ENCODE data around the gene PKD1.
"Not testable (repeated sequence)": the region's sequence is repeated elsewhere in the genome, so short reads cannot be mapped to it uniquely, and the experiment has no call there.

PKD1 gene

DNA sequence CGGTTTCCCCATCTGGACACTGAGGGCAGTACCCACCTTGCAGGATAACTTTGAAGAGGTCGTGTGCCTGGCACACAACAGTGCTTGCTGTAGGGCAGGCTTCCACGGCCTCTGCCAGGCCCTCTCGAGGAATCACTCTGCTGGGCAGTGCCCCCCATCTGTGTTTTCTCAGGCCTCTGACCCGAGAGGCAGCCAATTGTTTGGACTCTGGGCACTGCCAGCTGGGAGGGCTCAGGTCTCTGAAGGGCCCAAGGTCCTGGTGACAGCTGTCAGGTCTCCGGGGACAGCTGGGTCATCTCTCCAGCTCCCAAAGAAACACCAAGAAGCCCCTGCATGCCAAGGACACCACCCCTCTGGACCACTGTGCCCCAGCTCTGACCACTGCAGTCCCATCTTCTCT, 11.7 kb upstream of the PKD1 start:
- DNase-seq (ENCODE audit: low read depth) = no peak
- no peak overlapping the region for H3K4me3 ChIP-seq (ENCODE audit: low read length)
- TF ChIP-seq, protein P1, sequence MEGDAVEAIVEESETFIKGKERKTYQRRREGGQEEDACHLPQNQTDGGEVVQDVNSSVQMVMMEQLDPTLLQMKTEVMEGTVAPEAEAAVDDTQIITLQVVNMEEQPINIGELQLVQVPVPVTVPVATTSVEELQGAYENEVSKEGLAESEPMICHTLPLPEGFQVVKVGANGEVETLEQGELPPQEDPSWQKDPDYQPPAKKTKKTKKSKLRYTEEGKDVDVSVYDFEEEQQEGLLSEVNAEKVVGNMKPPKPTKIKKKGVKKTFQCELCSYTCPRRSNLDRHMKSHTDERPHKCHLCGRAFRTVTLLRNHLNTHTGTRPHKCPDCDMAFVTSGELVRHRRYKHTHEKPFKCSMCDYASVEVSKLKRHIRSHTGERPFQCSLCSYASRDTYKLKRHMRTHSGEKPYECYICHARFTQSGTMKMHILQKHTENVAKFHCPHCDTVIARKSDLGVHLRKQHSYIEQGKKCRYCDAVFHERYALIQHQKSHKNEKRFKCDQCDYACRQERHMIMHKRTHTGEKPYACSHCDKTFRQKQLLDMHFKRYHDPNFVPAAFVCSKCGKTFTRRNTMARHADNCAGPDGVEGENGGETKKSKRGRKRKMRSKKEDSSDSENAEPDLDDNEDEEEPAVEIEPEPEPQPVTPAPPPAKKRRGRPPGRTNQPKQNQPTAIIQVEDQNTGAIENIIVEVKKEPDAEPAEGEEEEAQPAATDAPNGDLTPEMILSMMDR (conservative IDR thresholded peaks at IDR 0.05; ENCODE audit: low read depth, low read length) = no peak

DNA sequence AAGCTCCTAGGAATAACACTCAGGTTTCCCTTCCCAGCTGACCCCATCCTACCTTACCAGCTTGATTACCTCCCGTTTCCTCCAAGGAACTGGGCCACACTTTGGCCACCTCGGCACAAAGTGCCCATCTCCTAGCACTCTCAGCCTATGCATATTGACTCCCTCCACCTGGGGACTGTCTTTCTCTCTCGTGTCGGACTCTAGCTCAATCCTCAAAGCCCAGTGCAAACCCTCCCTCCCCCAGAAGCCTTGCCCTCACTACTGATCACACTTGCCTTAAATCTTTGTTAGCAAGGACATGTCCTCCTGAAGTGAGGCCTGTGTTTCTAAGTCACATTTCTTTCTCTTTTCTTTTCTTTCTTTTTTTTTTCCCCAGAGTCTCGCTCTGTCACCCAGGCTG, 10.1 kb upstream of the PKD1 start:
- TF ChIP-seq, protein P1 (conservative IDR thresholded peaks at IDR 0.05; ENCODE audit: low read depth, low read length) = no peak
- H3K4me3 ChIP-seq (ENCODE audit: low read length) = no peak overlapping the region

DNA sequence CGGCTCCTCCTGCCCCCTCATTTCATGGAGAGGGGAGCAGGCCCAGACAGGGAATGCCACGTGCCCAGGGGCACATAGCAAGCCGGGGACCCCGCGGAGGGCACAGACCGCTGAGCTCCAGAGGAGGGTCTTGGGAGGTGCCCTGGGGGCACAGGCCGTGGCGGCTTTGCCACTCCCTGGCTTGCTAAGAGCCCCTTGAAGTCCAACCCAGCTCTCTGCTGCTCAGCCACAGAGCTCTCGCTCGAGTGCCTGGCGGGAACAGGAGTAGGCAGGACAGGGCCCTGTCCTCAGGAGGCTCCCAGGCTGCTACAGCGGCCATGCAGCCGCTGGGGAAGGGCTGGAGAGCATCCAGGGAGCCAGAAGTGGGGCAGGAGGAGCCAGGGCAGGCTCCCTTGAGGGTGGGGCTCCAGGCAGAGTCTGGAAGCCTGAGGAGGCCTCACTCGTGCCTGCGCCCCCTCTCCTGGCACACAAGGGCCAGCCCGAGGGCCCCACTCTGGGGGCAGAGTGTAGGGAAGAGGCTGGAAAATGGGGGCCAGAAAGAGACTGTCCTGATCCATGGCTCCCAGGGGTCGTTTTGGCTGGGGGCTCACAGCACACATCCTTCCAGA, 8.3 kb upstream of the PKD1 start:
- DNase-seq (ENCODE audit: low read depth) = no peak
- no peak overlapping the region for H3K4me3 ChIP-seq (ENCODE audit: low read length)
- TF ChIP-seq, protein P1 (conservative IDR thresholded peaks at IDR 0.05; ENCODE audit: low read depth, low read length) = no peak

More for the DNA sequence above, 10.1 kb upstream of the PKD1 start:
- no peak for DNase-seq (ENCODE audit: low read depth)

DNA sequence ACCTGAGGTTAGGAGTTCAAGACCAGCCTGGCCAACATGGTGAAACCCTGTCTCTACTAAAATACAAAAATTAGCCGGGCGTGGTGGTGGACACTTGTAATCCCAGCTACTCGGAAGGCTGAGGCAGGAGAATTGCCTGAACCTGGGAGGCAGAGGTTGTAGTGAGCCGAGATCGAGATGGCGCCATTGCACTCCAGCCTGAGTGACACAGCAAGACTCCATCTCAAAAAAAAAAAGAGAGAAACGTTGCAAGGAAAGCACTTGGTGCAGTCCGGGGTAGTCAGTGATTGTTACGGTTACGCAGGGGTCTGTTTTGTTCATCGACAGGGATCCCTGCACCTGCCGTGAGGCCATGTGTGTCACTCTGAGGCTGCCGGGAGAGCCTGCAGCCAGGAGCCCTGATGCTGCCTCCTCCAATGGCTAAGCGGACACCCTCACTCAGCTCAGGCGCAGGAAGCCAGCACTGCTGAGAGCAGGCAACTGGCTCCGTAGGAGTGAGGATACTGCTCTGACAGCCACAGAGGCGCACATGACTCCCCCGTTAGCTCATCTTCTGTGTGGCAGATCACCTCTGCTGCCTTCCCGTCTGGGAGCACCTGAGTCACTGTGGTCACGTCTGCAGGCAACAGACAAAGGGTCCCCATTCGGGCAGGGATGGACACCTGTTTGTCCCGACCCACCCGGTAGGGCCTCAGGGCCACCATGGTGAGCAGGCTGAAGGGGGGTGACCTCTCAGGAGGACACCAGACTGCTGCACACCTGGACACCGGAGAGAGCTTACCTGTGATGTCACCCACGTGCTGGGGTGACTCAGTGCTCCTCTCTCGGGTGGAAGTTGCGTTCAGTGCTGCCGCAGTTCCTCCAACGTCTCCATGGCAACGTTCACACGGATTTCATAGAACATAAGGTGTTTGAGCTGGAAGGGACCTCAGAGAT, 7.5 kb upstream of the PKD1 start:
- DNase-seq (ENCODE audit: low read depth) = no peak
- TF ChIP-seq, protein P1 (conservative IDR thresholded peaks at IDR 0.05; ENCODE audit: low read depth, low read length) = no peak
- no peak overlapping the region for H3K4me3 ChIP-seq (ENCODE audit: low read length)

DNA sequence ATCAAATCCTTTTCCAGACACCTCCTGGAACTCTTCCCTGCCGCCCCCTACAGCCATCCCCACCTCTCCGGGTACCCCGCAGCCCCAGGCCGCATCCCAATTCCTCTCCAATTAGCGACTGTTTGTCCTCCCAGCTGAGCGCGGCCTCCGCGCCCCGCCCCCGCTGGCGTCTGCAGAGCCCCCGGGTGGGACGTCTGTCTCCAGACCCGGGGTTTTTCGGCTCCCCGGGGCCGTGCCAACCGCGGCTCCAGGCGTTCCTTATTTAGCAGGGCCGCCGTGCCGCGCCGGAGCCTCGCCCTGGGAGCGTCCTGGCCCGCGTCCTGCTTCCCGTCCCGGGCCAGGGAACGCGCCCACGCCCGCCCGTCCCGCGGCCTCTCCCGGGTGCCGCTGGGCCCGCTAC, 627 bp downstream of the PKD1 start:
- not testable (repeated sequence) for DNase-seq (ENCODE audit: low read depth)
- H3K4me3 ChIP-seq (ENCODE audit: low read length) = peak overlapping the region; percentile 46

DNA sequence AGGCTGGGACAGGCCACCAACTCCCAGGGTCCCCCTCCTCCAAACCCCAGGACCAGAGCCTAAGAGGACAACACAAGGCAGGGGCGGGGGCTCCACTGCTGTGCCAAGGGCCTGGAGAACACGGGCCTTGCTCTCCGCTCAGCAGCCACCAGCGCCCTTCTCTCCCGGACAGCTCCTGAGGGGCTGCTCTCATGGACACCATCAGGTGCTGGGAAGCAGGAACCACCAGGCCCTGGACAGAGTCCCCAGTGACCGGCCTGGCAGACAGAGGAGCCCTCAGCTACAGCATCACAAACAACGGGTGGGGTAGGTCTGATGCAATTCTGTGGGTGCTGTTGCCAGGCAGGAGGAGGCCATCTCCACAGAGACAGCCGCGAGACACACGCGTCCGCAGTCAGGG, 1.9 kb downstream of the PKD1 start:
- DNase-seq (ENCODE audit: low read depth); H3K4me3 ChIP-seq (ENCODE audit: low read length): not testable (repeated sequence)

DNA sequence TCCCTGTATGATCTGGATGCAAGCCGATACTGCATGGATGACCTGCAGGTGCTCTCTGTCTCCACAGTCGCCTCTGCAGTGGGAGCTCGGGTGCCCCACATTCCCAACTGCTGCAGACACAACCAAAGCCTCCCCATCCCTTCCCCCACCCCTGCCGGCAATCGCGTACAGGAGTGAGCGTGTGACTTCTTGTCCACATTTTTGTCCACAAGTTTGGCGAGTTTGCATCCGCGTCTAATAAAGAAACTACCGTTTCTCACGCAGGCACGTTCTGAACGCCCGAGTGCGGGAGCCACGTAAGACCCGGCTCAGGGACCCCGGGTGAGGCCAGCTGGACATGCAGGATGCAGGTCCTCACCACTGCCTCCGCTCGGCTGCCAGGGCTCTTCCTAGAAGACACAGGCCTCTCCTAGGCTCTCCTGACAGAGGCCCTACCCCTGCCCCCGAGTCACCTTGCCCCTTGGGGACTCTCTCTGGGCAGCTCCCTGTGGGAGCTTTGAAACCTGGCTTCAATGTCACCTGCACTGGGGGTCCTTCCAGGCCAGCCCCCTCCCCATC, 5.7 kb downstream of the PKD1 start:
- DNase-seq (ENCODE audit: low read depth) = not testable (repeated sequence)

DNA sequence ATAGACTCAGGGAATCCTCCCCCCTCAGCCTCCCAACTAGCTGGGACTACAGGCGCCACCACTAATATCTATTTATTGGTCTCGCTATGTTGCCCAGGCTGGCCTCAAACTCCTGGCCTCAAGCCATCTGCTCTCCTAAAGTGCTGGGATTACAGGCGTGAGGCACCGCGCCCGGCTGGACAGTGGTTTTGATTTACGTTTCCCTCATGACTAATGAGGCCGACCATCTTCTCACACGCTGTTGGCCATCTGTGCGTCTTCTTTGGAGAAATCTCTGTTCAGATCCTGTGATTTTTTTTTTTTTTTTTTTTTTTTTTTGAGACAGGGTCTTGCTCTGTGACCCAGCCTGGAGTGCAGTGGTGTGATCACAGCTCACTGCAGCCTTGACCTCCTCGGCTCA, 6.4 kb downstream of the PKD1 start:
- not testable (repeated sequence) for H3K4me3 ChIP-seq (ENCODE audit: low read length); DNase-seq (ENCODE audit: low read depth)

More for the DNA sequence above, 5.7 kb downstream of the PKD1 start:
- not testable (repeated sequence) for H3K4me3 ChIP-seq (ENCODE audit: low read length)

DNA sequence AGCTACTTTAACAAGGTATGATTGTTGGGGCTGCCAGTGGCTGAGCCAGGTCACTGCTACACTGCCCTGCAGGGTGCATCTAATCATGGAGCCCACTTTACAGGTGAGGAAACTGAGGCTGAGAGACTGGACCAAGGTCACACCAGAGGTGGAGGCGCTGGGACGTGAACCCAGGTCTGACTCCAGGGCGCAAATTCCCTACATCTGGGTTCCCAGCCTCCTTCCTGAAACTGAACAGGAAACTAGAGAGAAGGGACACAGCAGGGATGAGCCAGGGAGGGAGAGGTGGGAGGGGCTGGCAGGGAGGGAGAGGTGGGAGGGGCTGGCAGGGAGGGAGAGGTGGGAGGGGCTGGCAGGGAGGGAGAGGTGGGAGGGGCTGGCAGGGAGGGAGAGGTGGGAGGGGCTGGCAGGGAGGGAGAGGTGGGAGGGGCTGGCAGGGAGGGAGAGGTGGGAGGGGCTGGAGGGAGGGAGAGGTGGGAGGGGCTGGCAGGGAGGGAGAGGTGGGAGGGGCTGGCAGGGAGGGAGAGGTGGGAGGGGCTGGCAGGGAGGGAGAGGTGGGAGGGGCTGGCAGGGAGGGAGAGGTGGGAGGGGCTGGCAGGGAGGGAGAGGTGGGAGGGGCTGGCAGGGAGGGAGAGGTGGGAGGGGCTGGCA, 7.9 kb downstream of the PKD1 start:
- not testable (repeated sequence) for DNase-seq (ENCODE audit: low read depth); H3K4me3 ChIP-seq (ENCODE audit: low read length)

DNA sequence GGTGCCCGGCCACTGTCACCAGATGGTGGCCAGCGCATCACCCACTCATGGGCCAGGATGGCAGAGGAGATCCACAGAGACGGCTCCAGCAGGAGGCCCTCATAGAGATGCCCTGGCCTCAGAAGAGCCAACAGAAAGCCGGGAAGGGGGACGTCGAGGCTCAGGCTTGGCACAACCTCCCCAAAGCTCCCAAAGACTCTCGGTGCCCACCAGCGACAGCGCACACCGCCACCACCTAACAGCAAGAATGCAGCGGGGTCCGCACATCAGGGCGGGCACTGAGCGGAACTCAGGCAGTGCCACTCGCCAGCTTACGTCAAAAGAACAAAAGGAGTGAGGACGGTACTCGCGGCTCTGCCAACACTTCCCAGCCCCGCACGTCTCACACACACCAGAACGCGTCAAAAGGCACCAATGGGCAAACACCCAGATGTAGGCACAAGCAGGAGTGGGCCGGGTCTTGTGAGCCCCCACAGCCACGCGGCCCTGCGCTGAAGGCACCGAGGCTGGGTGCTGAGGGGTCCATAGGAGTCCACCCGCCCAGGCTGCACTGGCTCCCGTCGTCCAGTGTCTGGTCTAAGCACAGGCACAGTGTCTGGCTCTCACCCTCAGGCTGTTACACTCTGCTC, 8.7 kb downstream of the PKD1 start:
- H3K4me3 ChIP-seq (ENCODE audit: low read length); DNase-seq (ENCODE audit: low read depth): not testable (repeated sequence)

DNA sequence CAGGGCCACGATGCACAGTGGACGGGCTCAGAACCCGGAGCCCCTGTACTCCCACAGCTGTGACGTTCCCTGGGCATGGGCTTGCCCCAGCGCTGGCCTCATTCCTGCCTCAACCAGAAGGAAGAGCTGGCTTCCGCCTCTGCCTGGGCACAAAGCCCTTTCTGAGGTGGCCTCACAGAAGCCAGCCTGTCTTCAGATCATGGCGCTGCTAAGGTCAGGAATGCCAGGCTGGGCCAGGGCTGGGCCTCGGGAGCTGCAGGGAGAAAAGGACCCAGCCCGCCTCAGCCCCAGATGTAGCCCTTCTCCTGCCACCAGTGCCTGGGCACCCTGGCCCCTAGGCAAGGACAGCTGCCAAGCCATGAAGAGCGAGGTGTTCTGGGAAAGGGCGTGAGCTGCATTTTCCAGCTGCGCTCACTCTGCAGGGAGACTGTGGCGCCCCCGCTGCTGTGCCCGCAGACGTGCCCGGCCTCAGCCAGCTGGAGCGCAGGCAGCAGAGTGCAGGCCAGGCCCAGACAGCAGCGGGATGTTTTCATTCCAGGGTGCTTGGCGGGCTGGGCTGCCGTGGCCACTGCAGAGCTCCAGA, 9.4 kb downstream of the PKD1 start:
- H3K4me3 ChIP-seq (ENCODE audit: low read length); DNase-seq (ENCODE audit: low read depth): not testable (repeated sequence)

DNA sequence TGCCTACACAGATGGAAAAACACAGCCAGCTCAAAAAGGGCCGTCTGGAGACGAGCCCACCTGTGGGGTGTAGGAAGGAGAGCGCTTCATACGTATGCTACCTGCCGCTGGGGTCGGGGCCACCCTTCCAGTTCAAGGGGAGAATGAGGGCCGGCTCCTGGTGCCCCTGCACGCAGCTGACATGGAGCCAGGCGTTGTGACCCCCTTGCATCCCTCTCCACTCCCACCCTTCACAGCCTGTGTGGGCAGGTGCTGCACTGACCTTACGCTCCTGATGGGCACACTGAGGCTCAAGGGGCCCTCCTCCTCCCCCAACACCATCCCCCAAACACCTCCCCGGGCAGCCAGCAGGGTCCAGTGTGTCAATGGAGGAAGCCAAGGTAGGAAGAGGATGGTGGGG, 10.1 kb downstream of the PKD1 start:
- not testable (repeated sequence) for H3K4me3 ChIP-seq (ENCODE audit: low read length); DNase-seq (ENCODE audit: low read depth)
